GM19463 (cell line): ENCODE results near the gene SPTLC1.
"Not testable (repeated sequence)": the region's sequence is repeated elsewhere in the genome, so short reads cannot be mapped to it uniquely, and the experiment has no call there.

Experiments used
- ATAC-seq: cut with Tn5 transposase; IDR thresholded peaks from one replicate; pipeline ENCODE4 v1.9.1; 2021; ENCODE audit warnings: mild to moderate bottlenecking, moderate library complexity; ENCODE audit not compliant: unreplicated experiment

Gene SPTLC1

GRCh38 chr9:92115071-92115858 is at the start of gene SPTLC1:
Gene SPTLC1, minus strand, starts transcription at chr9:92115413. Its CDS starts 43 bp downstream, at chr9:92115370.
- ATAC-seq = peak; percentile 97

GRCh38 chr9:92164975-92165374 is 49.8 kb upstream of the SPTLC1 start:
- ATAC-seq = no peak

GRCh38 chr9:92164490-92164889 is 49.3 kb upstream of the SPTLC1 start:
- no peak for ATAC-seq

GRCh38 chr9:92163276-92163675 is 48.1 kb upstream of the SPTLC1 start:
- ATAC-seq = no peak

- no peak for ATAC-seq
Observed at GRCh38 chr9:92160786-92161185, 45.6 kb upstream of the SPTLC1 start.

GRCh38 chr9:92159058-92159457 is 43.8 kb upstream of the SPTLC1 start:
- ATAC-seq = no peak

GRCh38 chr9:92158097-92158601 is 42.9 kb upstream of the SPTLC1 start:
- no peak for ATAC-seq

GRCh38 chr9:92155736-92156135 is 40.5 kb upstream of the SPTLC1 start:
- ATAC-seq = not testable (repeated sequence)

- no peak for ATAC-seq
Observed at GRCh38 chr9:92155221-92155620, 40.0 kb upstream of the SPTLC1 start.

- ATAC-seq = not testable (repeated sequence)
Observed at GRCh38 chr9:92153466-92154415, 38.5 kb upstream of the SPTLC1 start.

GRCh38 chr9:92151691-92152393 is 36.6 kb upstream of the SPTLC1 start:
- ATAC-seq = no peak

GRCh38 chr9:92150501-92151470 is 35.6 kb upstream of the SPTLC1 start:
- ATAC-seq = not testable (repeated sequence)

GRCh38 chr9:92147852-92148180 is 32.6 kb upstream of the SPTLC1 start:
- no peak for ATAC-seq

GRCh38 chr9:92147030-92147851 is 32.0 kb upstream of the SPTLC1 start:
- ATAC-seq = peak; percentile 94

- ATAC-seq = no peak
Observed at GRCh38 chr9:92146610-92147009, 31.4 kb upstream of the SPTLC1 start.

GRCh38 chr9:92145784-92146183 is 30.6 kb upstream of the SPTLC1 start:
- not testable (repeated sequence) for ATAC-seq

GRCh38 chr9:92142329-92142728 is 27.1 kb upstream of the SPTLC1 start:
- no peak for ATAC-seq

GRCh38 chr9:92141144-92142129 is 26.2 kb upstream of the SPTLC1 start:
- no peak for ATAC-seq
